Heart left ventricle (tissue), 16 donors: ENCODE data around the gene HGFAC. TPM values are rescaled to one million over a fixed set of nuclear protein-coding genes. Genes with fewer than 3 reads are reported as not detected.

Source experiments
- ATAC-seq, 4 donors: fragments of 200-7000 bp; cut with Tn5 transposase; one replicate each; pipeline ENCODE4 v1.9.1; 2020 to 2022; ENCODE audit warnings: moderate library complexity in 4 of 4, mild to moderate bottlenecking in 3 of 4, moderate number of reproducible peaks in 1 of 4
- DNase-seq, 5 donors: peaks; one replicate each; pipeline ENCODE4 v3.0.0-alpha.2; 2020
- H3K27ac ChIP-seq, 12 donors: fragments of 200-600 bp; sonication (generic) in 4 of 12; one replicate each; pipeline versions ENCODE4 v1.5.0 to v1.8.0; 2016 to 2022; ENCODE audit warnings: mild to moderate bottlenecking in 2 of 12
- H3K27me3 ChIP-seq, 9 donors: fragments of 200-600 bp; sonication (generic) in 2 of 9; one replicate each; pipeline versions ENCODE4 v1.5.1 to v1.8.0; 2016 to 2022; ENCODE audit warnings: mild to moderate bottlenecking in 3 of 9
- H3K36me3 ChIP-seq, 9 donors: fragments of 200-600 bp; sonication (generic) in 2 of 9; one replicate each; pipeline versions ENCODE4 v1.5.0 to v1.8.0; 2018 to 2022; ENCODE audit warnings: mild to moderate bottlenecking in 2 of 9
- H3K4me1 ChIP-seq, 12 donors: fragments of 200-600 bp; sonication (generic) in 4 of 12; one replicate each; pipeline versions ENCODE4 v1.5.0 to v1.8.0; 2016 to 2022; ENCODE audit warnings: mild to moderate bottlenecking in 3 of 12
- H3K4me3 ChIP-seq, 12 donors: fragments of 200-600 bp; sonication (generic) in 4 of 12; one replicate each; pipeline versions ENCODE4 v1.5.0 to v1.8.0; 2017 to 2022; ENCODE audit warnings: mild to moderate bottlenecking in 9 of 12, moderate library complexity in 4 of 12
- H3K9me3 ChIP-seq, 12 donors: fragments of 200-600 bp; sonication (generic) in 4 of 12; one replicate each; pipeline versions ENCODE4 v1.5.0 to v1.8.0; 2016 to 2022; ENCODE audit warnings: mild to moderate bottlenecking in 1 of 12
- POLR2A ChIP-seq, 2 donors: fragments of 450-650 bp; IDR thresholded peaks; one replicate each; pipeline ENCODE4 v1.6.1; 2017; ENCODE audit warnings: antibody characterized with exemption in 2 of 2, mild to moderate bottlenecking in 2 of 2, moderate library complexity in 2 of 2
- WGBS, 4 donors: extraction: QIAGEN DNeasy Blood & Tissue Kit in 2 of 4; methylation state at CpG; one replicate each; pipeline versions ENCODE4 v1.1.5 to v1.1.7; 2013 to 2018; 5-methylcytosine and 5-hydroxymethylcytosine counted together
- intact Hi-C, 10 donors: fragments of 100-400 bp; cut with DNase I; formaldehyde crosslinking; loops; one replicate each; pipeline versions ENCODE4 v1.11.1 to v1.14.2; 2022
- polyA plus RNA-seq, 2 donors: library from polyadenylated mRNA; stranded (reverse); fragments of 200-250 nt; gene quantifications; one replicate each; pipeline ENCODE4 v1.2.3, GENCODE V29; 2013
- total RNA-seq, 9 donors: library from RNA; depleted of rRNA in 2 of 9; stranded (reverse); fragments of >200 nt in 2 of 9; fragmentation: NEBNext Ultra II Directional in 3 of 9; extraction: Animal tissue kit (Norgen Biotek cat#: 25700) in 3 of 9; gene quantifications; one replicate each; pipeline versions ENCODE4 v1.1.0 to v1.2.4, GENCODE V29; 2016 to 2023
- TF ChIP-seq, protein P1 (sequence below), 12 donors: fragments of 200-600 bp; sonication (generic) in 4 of 12; IDR thresholded peaks; one replicate each; pipeline versions ENCODE4 v1.5.0 to v1.8.0; 2018 to 2022; ENCODE audit warnings: antibody characterized with exemption in 12 of 12, mild to moderate bottlenecking in 5 of 12
- donor health status: ischemic (EF 13 %, LVEDD 7.1; RV severe dilation, severe dysfunction).
- donor health status: healthy with polysubstance abuse.
- donor health status: DM: no; HTN: yes; CAD: no.
- donor health status: DM: no; HTN: no; CAD: no.
- donor health status: ischemic (EF 25% LVEDD 6.9; RV normal size, moderate dysfunction).
- donor health status: ischemic (EF 25% LVEDD 5.7; RV mildly dilated, moderate dysfunction).
- donor health status: healthy.
- donor health status: DM: yes; HTN: yes; CAD: no.
- donor health status: ischemic (EF 35%, LVEDD 5.7; RV mildly dilated, moderate dysfunction).
- donor health status: nonischemic (EF 11% LVEDD 7.7; RV severe dilation, severe dysfunction).
- donor health status: DM: yes; HTN: yes; CAD: no.
- donor health status: PGD.
- donor health status: ischemic (EF 29% LVEDD 5.4; RV normal size, mild dysfunction).
- donor health status: nonischemic (EF 23%, LVEDD 6.1; RV moderate dilation, normal function).

HGFAC gene
- total and polyA plus RNA-seq, 11 donors = 0.11 to 0.73 (median 0.47) TPM; not detected in 4

- TF ChIP-seq POLR2A (IDR thresholded peaks at IDR 0.05) = no peak
- TF ChIP-seq, protein P1, sequence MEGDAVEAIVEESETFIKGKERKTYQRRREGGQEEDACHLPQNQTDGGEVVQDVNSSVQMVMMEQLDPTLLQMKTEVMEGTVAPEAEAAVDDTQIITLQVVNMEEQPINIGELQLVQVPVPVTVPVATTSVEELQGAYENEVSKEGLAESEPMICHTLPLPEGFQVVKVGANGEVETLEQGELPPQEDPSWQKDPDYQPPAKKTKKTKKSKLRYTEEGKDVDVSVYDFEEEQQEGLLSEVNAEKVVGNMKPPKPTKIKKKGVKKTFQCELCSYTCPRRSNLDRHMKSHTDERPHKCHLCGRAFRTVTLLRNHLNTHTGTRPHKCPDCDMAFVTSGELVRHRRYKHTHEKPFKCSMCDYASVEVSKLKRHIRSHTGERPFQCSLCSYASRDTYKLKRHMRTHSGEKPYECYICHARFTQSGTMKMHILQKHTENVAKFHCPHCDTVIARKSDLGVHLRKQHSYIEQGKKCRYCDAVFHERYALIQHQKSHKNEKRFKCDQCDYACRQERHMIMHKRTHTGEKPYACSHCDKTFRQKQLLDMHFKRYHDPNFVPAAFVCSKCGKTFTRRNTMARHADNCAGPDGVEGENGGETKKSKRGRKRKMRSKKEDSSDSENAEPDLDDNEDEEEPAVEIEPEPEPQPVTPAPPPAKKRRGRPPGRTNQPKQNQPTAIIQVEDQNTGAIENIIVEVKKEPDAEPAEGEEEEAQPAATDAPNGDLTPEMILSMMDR (IDR thresholded peaks at IDR 0.05) = peak in 4 of 12 donors; percentile 4 to 38 (median 4)
- no peaks in the 10 kb centered on the region for H3K9me3 ChIP-seq
- WGBS, 4 donors = 66 to 73% (median 70%) methylated on average over 9 to 17 of the region's 17 CpGs
- no peak overlapping the region for H3K27ac ChIP-seq
- intact Hi-C loops = loop anchor here (1.0 to 10.0 kb wide), 9 partner anchors 97 to 339 kb away; no protein-coding TSS in a partner anchor
- no peaks in the 10 kb centered on the region for H3K27me3 ChIP-seq
- no peaks in the 10 kb centered on the region for H3K36me3 ChIP-seq
- DNase-seq (peak in 1 of 5 donors; percentile 55), ATAC-seq (no peak)
- peaks cover 0 to 7% (median 0%) of the 10 kb centered on the region in 12 donors for H3K4me1 ChIP-seq
- no peak overlapping the region for H3K4me3 ChIP-seq
These were observed 2.1 kb downstream of the HGFAC start for GRCh38 chr4:3443750-3444309.

DNA sequence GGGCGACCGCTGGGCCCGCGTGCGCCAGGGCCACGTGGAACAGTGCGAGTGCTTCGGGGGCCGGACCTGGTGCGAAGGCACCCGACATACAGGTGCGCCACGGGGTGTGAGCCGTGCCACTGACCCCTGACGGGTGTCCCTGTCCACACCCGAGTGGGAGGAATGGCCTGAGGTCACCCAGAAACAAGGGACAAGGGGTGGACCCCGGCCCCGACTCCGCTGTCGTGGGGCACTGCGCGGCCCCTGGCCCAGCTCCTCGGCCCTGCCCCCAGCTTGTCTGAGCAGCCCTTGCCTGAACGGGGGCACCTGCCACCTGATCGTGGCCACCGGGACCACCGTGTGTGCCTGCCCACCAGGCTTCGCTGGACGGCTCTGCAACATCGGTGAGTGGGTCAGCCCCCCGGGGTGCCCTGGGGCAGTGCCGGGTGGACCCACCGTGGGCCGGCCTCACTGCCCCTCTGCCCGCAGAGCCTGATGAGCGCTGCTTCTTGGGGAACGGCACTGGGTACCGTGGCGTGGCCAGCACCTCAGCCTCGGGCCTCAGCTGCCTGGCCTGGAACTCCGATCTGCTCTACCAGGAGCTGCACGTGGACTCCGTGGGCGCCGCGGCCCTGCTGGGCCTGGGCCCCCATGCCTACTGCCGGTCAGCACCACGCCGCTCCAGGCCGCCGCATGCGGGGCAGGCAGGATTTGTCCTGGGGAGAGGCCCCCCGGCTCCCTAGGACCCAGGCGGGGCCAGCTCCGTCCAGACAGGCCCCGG is 2.8 kb downstream of the HGFAC start:
- no peaks in the 10 kb centered on the region for H3K9me3 ChIP-seq
- no peak for TF ChIP-seq POLR2A (IDR thresholded peaks at IDR 0.05)
- TF ChIP-seq, protein P1 (IDR thresholded peaks at IDR 0.05) = no peak
- WGBS, 4 donors = 89 to 91% (median 90%) methylated on average over 20 to 56 of the region's 56 CpGs
- H3K27ac ChIP-seq = no peak overlapping the region
- intact Hi-C loops = loop anchor here in 7 of 10 donors (5.0 to 10.0 kb wide), 6 partner anchors 240 to 340 kb away; no protein-coding TSS in a partner anchor
- no peaks in the 10 kb centered on the region for H3K36me3 ChIP-seq
- no peaks in the 10 kb centered on the region for H3K27me3 ChIP-seq
- H3K4me3 ChIP-seq = no peak overlapping the region
- H3K4me1 ChIP-seq = peaks cover 0 to 7% (median 0%) of the 10 kb centered on the region in 12 donors
- DNase-seq (peak in 1 of 5 donors; percentile 56), ATAC-seq (no peak)

- peaks cover 0 to 7% (median 0%) of the 10 kb centered on the region in 12 donors for H3K4me1 ChIP-seq
- DNase-seq (peak in 1 of 5 donors; percentile 46), ATAC-seq (no peak)
- no peak overlapping the region for H3K4me3 ChIP-seq
- 86 to 89% (median 88%) methylated on average over 20 to 34 of the region's 34 CpGs for WGBS, 4 donors
- no peaks in the 10 kb centered on the region for H3K27me3 ChIP-seq
- no peaks in the 10 kb centered on the region for H3K36me3 ChIP-seq
- intact Hi-C loops = loop anchor here in 5 of 10 donors (10.0 kb wide), 3 partner anchors 240 to 340 kb away; no protein-coding TSS in a partner anchor
- TF ChIP-seq, protein P1 (IDR thresholded peaks at IDR 0.05) = no peak
- no peak for TF ChIP-seq POLR2A (IDR thresholded peaks at IDR 0.05)
- H3K27ac ChIP-seq = no peak overlapping the region
- no peaks in the 10 kb centered on the region for H3K9me3 ChIP-seq
These were observed 3.5 kb downstream of the HGFAC start for GRCh38 chr4:3445111-3445820.
